T-helper 1 cell treated with Interleukin-12 subunit alpha and Interleukin-12 subunit beta and Interleukin-4 antibody, amounts not matched to agents 30 μg/mL and 1 μg/mL, for 36 hours (primary cell): ENCODE results near the gene SEL1L2.

Experiments
- H3K27ac Mint-ChIP-seq: one replicate; pipeline ENCODE4 v1.8.0; 2021; ENCODE audit warnings: mild to moderate bottlenecking, mixed read lengths
- H3K27me3 Mint-ChIP-seq: one replicate; pipeline ENCODE4 v1.8.0; 2021; ENCODE audit warnings: low read depth, mixed read lengths
- H3K36me3 Mint-ChIP-seq: one replicate; pipeline ENCODE4 v1.8.0; 2021; ENCODE audit warnings: low read depth, mixed read lengths
- H3K4me1 Mint-ChIP-seq: one replicate; pipeline ENCODE4 v1.8.0; 2021; ENCODE audit warnings: low read depth, mixed read lengths
- H3K4me3 Mint-ChIP-seq: one replicate; pipeline ENCODE4 v1.8.0; 2021; ENCODE audit warnings: mild to moderate bottlenecking, moderate library complexity, mixed read lengths
- H3K9me3 Mint-ChIP-seq: one replicate; pipeline ENCODE4 v1.8.0; 2021; ENCODE audit warnings: mixed read lengths

The SEL1L2 gene

DNA sequence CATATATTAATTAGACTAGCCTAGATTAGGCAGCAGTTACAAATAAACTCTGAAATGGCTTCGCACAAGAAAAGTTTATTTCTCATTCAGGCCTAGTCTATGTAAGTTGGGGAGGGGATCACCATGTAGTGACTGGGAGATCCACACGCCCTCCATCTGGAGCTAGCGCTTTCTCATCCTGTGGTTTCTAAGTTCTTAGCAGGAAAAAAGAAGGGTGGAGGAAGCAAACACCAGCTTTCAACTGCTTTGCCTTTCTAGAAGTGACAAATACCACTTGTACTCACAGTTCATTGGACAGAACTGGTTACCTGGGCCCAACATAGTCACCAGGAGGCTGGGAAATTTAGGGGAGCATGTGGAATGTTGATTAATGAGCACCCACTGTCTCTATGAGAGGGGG is 158.9 kb downstream of the SEL1L2 start:
- Mint-ChIP-seq H3K36me3 (no peaks in the 10 kb centered on the region), H3K27me3 (peaks cover 4% of the 10 kb centered on the region), H3K4me1 (no peaks in the 10 kb centered on the region), H3K27ac (no peak overlapping the region), H3K9me3 (no peaks in the 10 kb centered on the region), H3K4me3 (no peak overlapping the region)

DNA sequence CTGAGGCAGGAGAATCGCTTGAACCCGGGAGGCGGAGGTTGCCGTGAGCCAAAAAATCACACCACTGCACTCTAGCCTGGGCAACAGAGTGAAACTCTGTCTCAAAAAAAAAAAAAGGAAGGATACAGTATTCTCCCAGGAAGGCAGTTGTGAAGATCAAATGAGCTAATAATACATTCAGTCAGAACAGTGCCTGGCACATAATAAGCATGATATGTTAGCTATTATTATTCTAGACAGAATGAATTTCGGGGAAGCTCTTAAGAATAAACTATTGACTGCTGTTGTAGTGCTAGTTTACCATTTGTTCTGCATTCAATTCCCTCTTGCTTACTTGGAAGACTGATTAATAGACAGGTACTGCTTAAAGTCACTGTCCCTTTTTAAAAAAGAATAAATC is 164.9 kb downstream of the SEL1L2 start:
- Mint-ChIP-seq H3K4me3 (no peak overlapping the region), H3K27ac (no peak overlapping the region), H3K4me1 (no peaks in the 10 kb centered on the region), H3K27me3 (no peaks in the 10 kb centered on the region), H3K36me3 (no peaks in the 10 kb centered on the region), H3K9me3 (no peaks in the 10 kb centered on the region)

DNA sequence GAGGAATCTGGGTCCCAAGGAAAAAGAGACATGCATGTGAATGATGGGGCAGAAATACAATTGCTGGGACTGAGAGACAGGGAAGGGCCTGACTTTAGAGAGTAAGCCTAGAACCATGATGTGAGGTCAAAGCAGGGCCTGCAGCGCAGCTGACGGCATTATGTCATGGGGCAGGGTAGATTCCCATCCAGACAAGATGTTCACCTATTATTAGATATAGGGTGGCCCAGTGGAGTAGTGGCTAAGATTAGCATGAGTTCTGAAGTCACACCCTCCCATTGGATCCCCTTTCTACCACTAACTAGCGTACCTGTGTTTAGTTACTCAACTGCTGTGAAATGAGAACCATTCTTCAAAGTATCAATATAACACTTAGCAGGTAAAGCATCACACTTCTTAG is 166.0 kb downstream of the SEL1L2 start:
- Mint-ChIP-seq H3K4me3 (no peak overlapping the region), H3K9me3 (no peaks in the 10 kb centered on the region), H3K36me3 (no peaks in the 10 kb centered on the region), H3K27ac (no peak overlapping the region), H3K4me1 (no peaks in the 10 kb centered on the region), H3K27me3 (no peaks in the 10 kb centered on the region)

DNA sequence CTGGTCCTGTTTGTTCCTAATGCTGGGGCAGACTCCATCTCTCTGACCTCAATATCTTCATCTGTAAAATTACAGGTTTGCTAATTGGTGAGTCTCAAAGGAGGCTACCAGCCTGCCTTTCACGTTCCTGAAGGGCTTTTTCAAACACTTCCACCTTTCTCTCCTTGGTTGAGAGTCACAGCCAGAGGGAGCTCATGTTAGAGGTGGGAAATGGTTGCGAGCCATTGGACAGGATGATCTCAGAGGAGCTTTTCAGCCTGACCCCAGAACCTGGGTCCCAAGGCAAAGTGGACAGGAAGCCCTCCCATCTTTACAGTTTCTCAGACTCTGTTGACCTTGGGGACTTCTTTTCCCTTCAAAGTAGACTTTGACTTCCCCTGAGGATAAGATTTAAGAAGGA is 168.0 kb downstream of the SEL1L2 start:
- Mint-ChIP-seq H3K27ac (no peak overlapping the region), H3K9me3 (no peaks in the 10 kb centered on the region), H3K4me3 (no peak overlapping the region), H3K4me1 (no peaks in the 10 kb centered on the region), H3K36me3 (peaks cover 6% of the 10 kb centered on the region), H3K27me3 (no peaks in the 10 kb centered on the region)

DNA sequence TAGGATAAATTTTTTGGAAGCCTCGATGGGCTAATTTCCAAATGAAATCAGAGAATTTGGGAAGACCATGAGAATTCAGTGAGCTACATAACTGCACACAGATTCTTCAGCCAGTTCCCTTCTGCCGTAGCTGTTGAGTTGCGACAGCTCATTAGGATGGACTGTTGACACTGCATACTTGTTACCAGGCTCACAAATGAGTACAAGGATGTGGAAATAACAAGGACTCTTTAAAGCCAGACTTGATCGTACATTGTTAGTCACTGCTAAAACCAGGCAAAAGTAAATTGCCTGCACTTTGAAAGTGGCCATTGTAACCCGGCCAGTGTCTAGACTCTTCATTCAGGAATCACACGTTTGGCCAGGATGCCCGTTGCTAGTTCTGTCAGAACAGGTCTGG is 168.5 kb downstream of the SEL1L2 start:
- H3K27ac Mint-ChIP-seq, result no peak overlapping the region
- H3K4me1 Mint-ChIP-seq, result no peaks in the 10 kb centered on the region
- H3K36me3 Mint-ChIP-seq, result peaks cover 6% of the 10 kb centered on the region
- H3K27me3 Mint-ChIP-seq, result no peaks in the 10 kb centered on the region
- no peak overlapping the region for H3K4me3 Mint-ChIP-seq
- no peaks in the 10 kb centered on the region for H3K9me3 Mint-ChIP-seq

DNA sequence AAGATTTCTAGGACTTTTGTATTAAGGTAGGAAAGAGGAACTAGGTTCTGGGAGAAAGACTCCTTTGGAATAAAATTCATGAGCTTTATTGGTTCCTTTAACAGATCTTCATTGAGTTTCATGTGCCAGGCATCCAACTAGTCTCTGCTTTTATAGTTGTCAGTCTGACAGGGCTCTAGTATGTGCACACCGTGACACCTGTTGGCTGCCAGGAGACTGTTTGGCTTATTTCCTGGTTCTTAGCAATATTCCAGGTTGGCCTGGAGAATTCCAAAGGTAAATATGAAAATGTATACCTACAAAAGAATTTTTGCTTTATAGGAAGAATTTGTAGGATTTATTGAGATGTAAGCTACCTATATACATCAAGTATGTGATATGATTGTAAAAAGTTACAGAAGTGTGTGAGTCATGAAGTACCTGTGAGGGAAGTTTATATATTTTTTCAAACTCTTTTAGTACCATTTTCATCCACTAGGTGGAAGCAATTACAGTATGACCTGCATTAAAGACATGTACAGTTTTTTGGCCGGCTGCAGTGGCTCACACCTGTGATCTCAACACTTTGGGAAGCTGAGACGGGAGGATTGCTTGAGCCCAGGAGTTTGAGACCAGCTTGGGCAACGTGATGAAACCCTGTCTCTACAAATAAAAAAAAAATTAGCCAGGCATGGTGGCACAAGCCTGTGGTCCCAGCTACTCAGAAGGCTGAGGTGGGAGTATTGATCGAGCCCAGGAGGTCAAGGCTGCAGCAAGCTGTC is 170.3 kb downstream of the SEL1L2 start:
- Mint-ChIP-seq H3K27me3 (no peaks in the 10 kb centered on the region), H3K36me3 (peaks cover 10% of the 10 kb centered on the region), H3K27ac (no peak overlapping the region), H3K4me1 (peaks cover 5% of the 10 kb centered on the region), H3K4me3 (no peak overlapping the region), H3K9me3 (no peaks in the 10 kb centered on the region)

DNA sequence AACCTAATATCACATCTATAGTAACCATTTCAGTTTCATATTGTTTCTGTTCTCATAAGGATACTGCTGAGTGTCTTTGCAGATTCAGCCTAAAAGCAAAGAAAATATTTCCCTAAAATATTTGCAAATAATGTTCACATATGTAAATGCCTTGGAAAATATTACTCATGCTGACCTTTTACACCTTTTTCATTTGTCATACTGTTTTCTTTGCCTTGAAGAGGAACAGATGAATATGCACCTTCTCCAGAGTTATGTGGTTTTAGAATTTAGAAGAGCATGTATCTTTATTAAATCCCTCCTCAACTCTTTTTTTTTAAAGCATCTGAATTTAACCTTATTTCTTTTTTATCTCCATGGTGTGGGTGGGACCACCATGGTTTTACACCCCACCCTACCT is 173.1 kb downstream of the SEL1L2 start:
- Mint-ChIP-seq H3K27ac (no peak overlapping the region), H3K27me3 (no peaks in the 10 kb centered on the region), H3K4me3 (no peak overlapping the region), H3K9me3 (no peaks in the 10 kb centered on the region), H3K36me3 (peaks cover 16% of the 10 kb centered on the region), H3K4me1 (peaks cover 5% of the 10 kb centered on the region)

DNA sequence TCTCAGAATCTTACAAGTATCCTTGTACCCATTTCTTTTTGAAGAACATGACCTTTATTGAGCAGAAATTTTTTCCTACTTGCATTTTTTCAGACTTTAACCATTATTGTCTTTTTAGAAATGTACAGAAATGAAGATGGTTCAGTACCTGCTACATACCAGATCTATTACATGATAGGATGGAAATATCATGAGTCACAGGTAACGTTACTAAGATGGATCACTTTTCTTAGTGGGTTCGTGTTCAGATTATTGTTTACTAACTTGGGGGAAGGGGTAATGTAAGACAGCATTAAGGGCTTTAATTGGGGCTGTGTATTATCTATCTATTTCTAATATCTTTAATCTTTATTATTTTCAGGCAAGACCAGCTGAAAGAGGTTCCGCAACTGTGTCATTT is 173.7 kb downstream of the SEL1L2 start:
- Mint-ChIP-seq H3K27ac (no peak overlapping the region), H3K4me1 (peaks cover 5% of the 10 kb centered on the region), H3K9me3 (no peaks in the 10 kb centered on the region), H3K36me3 (peaks cover 20% of the 10 kb centered on the region), H3K4me3 (no peak overlapping the region), H3K27me3 (no peaks in the 10 kb centered on the region)

DNA sequence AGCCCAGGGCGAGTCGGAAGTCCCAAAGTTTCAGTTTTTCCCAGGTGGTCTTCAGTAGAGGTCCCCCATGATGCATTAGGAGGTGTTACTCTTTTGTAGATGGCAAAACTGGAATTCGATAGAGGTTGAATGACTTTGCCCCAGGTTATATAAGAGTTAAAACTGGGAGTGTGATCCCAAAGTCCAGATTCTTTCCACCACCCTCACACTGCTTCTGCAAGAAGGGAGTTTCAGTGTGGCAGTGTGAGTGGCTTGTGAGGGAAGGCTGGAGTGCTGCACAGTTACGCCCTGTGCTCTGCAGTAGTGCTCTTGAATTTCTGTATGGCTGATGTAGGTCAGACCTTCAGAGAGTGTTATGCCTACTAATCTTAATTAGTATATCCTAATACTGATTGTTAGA is 175.7 kb downstream of the SEL1L2 start:
- Mint-ChIP-seq H3K27me3 (no peaks in the 10 kb centered on the region), H3K4me3 (no peak overlapping the region), H3K9me3 (no peaks in the 10 kb centered on the region), H3K27ac (no peak overlapping the region), H3K4me1 (peaks cover 5% of the 10 kb centered on the region), H3K36me3 (peaks cover 20% of the 10 kb centered on the region)

DNA sequence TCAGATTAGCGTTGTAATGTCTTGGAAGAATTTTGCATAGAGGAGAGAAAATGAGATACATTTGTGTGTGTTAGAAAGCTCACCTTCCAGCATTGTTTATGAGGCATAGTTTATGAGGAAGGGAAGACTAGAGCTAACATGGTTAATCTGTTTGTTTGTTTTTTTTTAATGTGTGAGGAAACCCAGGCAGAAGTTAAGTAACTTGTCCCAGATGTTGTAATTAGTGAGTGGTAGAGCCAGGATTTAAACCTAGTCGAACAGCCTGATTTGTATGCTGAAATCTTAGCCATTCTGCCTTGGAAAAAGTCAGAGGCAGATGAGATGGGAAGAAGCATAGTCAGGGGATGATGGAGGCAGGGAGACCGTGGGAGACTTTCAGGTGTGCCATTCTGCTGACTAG is 176.5 kb downstream of the SEL1L2 start:
- no peak overlapping the region for H3K27ac Mint-ChIP-seq
- H3K36me3 Mint-ChIP-seq, result peaks cover 19% of the 10 kb centered on the region
- H3K9me3 Mint-ChIP-seq, result no peaks in the 10 kb centered on the region
- no peak overlapping the region for H3K4me3 Mint-ChIP-seq
- H3K27me3 Mint-ChIP-seq, result no peaks in the 10 kb centered on the region
- H3K4me1 Mint-ChIP-seq, result peaks cover 5% of the 10 kb centered on the region

DNA sequence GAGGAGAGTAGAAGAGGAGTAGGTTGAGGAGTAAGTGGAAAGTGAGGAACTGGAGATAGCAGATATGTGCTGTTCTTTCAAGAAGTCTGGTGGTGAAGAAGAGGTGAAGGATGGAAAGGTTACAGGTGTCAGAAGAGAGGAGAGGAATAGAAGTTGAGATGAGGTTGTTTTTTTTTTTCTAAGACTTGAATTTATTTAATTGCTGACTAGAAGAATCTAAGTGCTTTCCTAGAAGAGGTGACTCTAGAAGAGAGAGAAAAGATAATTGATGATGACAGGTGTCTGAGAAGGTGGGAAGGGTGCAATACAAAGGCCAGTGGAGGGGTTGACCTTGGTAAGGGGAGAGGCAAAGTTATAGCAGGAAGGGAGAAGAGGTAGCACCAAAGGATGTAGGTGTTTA is 180.0 kb downstream of the SEL1L2 start:
- no peaks in the 10 kb centered on the region for H3K27me3 Mint-ChIP-seq
- H3K9me3 Mint-ChIP-seq, result no peaks in the 10 kb centered on the region
- no peak overlapping the region for H3K4me3 Mint-ChIP-seq
- peaks cover 13% of the 10 kb centered on the region for H3K36me3 Mint-ChIP-seq
- H3K27ac Mint-ChIP-seq, result no peak overlapping the region
- no peaks in the 10 kb centered on the region for H3K4me1 Mint-ChIP-seq

DNA sequence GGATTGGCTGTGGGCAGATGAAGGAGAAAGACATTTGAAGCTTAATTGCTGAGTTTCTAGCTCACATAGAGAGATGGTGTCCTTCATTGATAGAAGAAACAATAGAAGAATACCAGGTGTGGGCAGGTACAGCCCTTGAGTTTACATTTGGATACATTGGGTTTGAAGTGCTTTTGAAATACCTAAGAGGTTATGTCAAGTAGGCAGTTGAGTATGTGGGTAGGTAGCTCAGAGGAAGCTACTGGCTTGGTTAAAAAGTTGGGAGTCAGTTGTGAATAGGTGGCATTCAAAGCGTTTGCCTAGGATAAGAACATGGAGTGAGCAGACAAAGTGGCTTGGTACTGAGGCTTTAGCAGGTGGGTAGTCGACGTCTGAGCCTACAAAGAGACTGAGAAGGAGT is 180.6 kb downstream of the SEL1L2 start:
- Mint-ChIP-seq H3K27ac (no peak overlapping the region), H3K4me3 (no peak overlapping the region), H3K4me1 (no peaks in the 10 kb centered on the region), H3K27me3 (no peaks in the 10 kb centered on the region), H3K36me3 (peaks cover 14% of the 10 kb centered on the region), H3K9me3 (no peaks in the 10 kb centered on the region)

DNA sequence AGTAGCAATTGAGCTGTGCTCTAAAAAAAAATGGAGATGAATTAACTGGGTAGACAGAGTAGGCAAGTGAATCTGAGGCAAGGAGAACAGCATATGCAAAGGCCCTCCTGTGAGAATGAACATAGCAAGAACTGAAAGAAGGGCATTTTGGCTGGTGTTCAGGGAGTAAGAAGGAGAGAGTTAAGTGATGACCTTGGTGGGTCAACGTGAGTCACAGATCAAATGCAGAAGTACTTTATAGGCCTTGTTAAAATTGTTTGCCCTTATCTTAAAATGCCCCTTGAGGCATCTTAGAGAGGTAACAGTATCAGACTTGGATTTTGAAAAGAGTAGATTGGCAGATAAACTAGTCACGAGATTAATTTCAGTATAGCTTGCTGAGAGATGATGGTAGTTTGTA is 181.0 kb downstream of the SEL1L2 start:
- H3K27ac Mint-ChIP-seq, result no peak overlapping the region
- no peak overlapping the region for H3K4me3 Mint-ChIP-seq
- H3K4me1 Mint-ChIP-seq, result no peaks in the 10 kb centered on the region
- no peaks in the 10 kb centered on the region for H3K27me3 Mint-ChIP-seq
- no peaks in the 10 kb centered on the region for H3K9me3 Mint-ChIP-seq
- peaks cover 14% of the 10 kb centered on the region for H3K36me3 Mint-ChIP-seq

DNA sequence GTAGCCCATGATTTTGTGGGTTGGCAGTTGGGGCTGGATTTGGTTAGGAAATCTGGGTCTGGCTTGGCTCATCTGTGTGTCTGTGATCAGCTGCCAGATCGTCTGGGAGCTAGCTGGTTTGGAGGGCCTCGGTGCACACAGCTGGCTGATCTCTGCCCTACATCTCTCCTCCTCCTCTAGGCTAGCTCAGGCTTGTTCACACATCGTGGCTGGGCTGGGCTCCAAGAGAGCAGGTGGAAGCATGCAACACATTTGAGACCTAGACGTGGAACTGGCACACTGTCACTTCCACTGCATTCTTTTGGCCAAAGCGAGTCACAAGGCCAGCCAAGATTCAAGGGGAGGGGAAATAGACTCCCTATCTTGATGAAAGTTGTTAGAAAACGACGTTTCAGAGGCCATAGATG is 189.7 kb downstream of the SEL1L2 start:
- H3K27ac Mint-ChIP-seq, result no peak overlapping the region
- no peaks in the 10 kb centered on the region for H3K27me3 Mint-ChIP-seq
- H3K9me3 Mint-ChIP-seq, result no peaks in the 10 kb centered on the region
- no peaks in the 10 kb centered on the region for H3K4me1 Mint-ChIP-seq
- peaks cover 36% of the 10 kb centered on the region for H3K36me3 Mint-ChIP-seq
- H3K4me3 Mint-ChIP-seq, result no peak overlapping the region

DNA sequence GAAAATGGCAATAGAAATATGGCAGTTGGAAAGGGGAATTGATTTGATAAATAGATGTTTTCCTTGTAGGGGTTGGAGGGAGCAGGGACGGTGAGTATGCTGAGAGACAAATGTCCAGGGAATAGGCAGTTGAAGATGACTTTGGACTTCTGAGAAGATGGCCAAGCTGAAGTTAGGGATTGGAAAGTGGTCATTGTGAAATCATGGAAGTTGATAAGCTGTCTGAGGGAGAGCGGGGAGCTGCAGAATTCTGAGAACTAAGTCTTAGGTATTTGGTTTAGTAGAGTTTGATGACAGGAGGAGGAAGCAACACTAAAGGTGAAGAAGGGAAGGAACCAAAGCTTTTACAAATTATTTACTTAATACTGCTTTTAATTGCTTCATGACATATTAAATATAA is 190.4 kb downstream of the SEL1L2 start:
- no peaks in the 10 kb centered on the region for H3K4me1 Mint-ChIP-seq
- peaks cover 38% of the 10 kb centered on the region for H3K36me3 Mint-ChIP-seq
- H3K27ac Mint-ChIP-seq, result no peak overlapping the region
- H3K4me3 Mint-ChIP-seq, result no peak overlapping the region
- H3K27me3 Mint-ChIP-seq, result no peaks in the 10 kb centered on the region
- no peaks in the 10 kb centered on the region for H3K9me3 Mint-ChIP-seq
